SK-N-MC (cell line): ENCODE results near the gene KCNG2.

Experiments
- EZH2 ChIP-seq: fragments of 200-600 bp; sonication (generic); IDR thresholded peaks from one replicate; pipeline ENCODE4 v1.6.1; 2017; ENCODE audit warnings: antibody characterized with exemption
- POLR2AphosphoS5 ChIP-seq: IDR thresholded peaks from 2 replicates; pipeline ENCODE4 v1.6.1; 2012; ENCODE audit warnings: mild to moderate bottlenecking, low read depth, low read length, borderline replicate concordance

GRCh38 chr18:79816981-79817606, 19.4 kb downstream of the KCNG2 start:
- TF ChIP-seq POLR2AphosphoS5 (no peak), EZH2 (no peak)
